GM12872 (cell line): ENCODE results near the gene B9D1.

Source experiments
- TF ChIP-seq, protein P1 (sequence below): IDR thresholded peaks from 3 replicates; pipeline ENCODE4 v1.5.1; 2011; ENCODE audit warnings: low read depth, mild to moderate bottlenecking, low read length, moderate library complexity; ENCODE audit not compliant: insufficient read depth

B9D1 gene

DNA sequence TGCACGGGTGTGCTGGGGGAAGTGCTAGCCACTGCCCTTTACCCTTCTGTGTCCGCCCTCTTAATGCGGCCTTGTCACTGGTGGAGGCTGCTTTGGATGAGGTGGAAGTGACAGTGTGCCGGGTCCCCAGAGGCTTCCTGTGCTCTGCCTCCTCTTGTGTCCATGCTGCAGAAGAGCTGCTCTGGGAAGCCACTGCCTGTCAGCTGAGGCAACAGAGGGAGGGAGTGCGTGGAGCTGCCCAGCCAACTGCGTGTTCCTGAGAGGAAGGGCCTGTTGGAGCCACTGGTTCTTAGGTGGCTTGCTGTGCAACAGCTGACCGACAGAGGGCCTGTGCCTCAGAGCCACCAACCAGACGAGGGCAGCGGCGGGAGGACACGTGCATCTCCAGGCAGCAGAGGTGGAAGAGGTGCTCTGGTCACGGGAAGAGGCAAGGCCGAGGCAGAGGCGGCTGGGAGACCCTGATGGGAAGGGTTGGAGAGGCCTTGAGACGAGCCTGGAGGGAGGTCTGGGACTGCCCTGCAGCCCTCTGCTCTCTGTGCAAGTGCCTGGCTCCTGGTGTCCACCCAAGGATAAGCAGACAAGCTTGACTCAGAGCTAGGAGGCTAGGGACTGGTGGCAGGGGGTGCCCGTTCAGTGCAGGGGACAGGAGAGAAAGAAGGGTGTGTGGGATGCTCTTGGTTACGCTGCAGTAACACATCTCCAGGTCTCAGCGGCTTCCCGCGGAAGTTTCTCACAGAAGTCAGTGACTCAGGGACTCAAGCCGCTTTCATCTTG lies 25.4 kb downstream of the B9D1 start:
- TF ChIP-seq, protein P1, sequence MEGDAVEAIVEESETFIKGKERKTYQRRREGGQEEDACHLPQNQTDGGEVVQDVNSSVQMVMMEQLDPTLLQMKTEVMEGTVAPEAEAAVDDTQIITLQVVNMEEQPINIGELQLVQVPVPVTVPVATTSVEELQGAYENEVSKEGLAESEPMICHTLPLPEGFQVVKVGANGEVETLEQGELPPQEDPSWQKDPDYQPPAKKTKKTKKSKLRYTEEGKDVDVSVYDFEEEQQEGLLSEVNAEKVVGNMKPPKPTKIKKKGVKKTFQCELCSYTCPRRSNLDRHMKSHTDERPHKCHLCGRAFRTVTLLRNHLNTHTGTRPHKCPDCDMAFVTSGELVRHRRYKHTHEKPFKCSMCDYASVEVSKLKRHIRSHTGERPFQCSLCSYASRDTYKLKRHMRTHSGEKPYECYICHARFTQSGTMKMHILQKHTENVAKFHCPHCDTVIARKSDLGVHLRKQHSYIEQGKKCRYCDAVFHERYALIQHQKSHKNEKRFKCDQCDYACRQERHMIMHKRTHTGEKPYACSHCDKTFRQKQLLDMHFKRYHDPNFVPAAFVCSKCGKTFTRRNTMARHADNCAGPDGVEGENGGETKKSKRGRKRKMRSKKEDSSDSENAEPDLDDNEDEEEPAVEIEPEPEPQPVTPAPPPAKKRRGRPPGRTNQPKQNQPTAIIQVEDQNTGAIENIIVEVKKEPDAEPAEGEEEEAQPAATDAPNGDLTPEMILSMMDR: no peak

GRCh38 chr17:19335951-19336631 lies 26.4 kb downstream of the B9D1 start:
- TF ChIP-seq, protein P1: no peak

- TF ChIP-seq, protein P1: no peak
Observed at GRCh38 chr17:19334331-19334730, 28.2 kb downstream of the B9D1 start.

GRCh38 chr17:19333736-19334290 lies 28.7 kb downstream of the B9D1 start:
- TF ChIP-seq, protein P1: no peak

DNA sequence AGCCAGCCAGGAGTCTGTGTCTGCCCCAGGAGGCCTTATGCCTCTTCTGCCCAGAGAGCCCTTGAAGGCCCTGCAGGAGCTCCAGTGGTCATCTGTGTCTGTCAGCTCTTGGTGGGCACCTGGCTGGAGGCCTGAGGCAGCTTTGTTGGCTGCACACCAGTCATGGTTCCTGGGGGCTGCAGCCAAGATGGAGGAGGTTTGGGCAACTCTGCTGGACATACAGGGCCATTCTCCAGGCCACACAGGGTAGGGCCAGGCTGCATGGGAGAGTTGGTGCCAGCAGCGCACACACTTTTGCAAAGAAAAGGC lies 29.4 kb downstream of the B9D1 start:
- TF ChIP-seq, protein P1: no peak

- TF ChIP-seq, protein P1: no peak
Observed at GRCh38 chr17:19332371-19333131, 30.0 kb downstream of the B9D1 start.
